Measurements from ENCODE around the gene ZC3H18.

Gene ZC3H18

DNA sequence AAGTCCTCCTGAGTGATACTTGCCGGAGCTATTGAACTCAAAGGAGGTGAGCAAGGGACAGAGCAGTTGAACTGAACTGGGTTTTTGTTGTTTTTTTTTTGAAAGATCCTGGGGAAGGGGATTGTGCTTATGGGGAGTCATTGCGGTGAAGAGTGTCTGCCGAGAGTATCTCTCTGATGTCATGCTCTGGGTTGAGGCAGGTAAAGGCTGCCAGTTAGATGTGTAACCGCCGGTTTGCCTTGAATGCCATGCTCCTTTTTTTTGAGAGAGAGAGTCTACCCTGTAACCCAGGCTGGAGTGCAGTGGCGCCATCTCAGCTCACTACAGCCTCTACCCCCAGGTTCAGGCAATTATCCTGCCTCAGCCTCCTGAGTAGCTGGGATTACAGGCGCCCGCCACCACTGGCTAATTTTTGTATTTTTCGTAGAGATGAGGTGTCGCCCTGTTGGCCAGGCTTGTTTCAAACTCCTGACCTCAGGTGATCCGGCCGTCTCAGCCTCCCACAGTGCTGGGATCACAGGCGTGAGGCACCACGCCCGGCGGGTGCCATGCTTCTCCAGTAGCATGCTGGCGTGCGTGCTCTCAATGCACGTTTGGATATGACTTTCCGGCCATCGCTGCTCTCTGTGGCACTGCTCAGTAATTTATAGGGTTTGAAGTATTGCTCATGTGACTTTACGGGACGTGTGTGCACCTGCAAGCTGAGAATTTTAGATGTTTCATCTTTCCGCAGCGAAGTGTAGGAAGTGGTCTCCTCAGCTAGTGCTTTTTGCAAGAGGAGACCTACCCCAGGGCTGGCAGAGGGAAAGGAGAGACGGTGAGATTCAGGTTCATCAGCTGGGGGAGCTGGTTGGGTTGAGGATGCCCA lies 8.5 kb downstream of the ZC3H18 start:
- Histone ChIP-seq H3K4me1 (no peaks in the 10 kb centered on the region), H3K27me3 (no peaks in the 10 kb centered on the region), H3K9me3 (no peaks in the 10 kb centered on the region), H3K36me3 (peaks cover 67% of the 10 kb centered on the region), H3K4me3 (ENCODE audit: low read depth, low read length) (no peak overlapping the region)
- TF ChIP-seq CTCF (IDR thresholded peaks at IDR 0.05; ENCODE audit: low read depth, low read length): no peak
- no peak for DNase-seq

DNA sequence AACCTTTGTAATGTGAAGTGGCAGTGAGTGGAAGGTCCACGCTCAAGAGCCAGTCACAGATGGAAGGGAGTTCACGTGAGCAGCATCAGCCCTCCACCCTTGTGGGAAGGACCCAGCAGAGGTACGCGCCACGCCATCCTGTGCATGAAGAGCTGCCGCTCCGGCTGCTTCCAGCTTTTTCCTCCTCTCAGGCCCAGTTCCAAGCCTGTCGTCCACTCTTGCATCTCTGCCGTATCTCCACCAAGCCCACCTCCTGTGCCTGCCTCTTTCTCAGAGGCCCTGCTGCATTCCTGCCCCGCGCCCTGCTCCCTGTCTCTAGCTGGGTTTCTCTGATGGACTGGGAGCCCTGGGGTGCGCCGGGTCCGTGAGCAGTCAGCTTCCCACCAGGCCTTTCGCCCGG lies 10.2 kb downstream of the ZC3H18 start:
- Histone ChIP-seq H3K9me3 (no peaks in the 10 kb centered on the region), H3K27me3 (no peaks in the 10 kb centered on the region), H3K4me1 (no peaks in the 10 kb centered on the region), H3K36me3 (peaks cover 64% of the 10 kb centered on the region), H3K4me3 (ENCODE audit: low read depth, low read length) (no peak overlapping the region)
- DNase-seq: no peak
- no peak for TF ChIP-seq CTCF (IDR thresholded peaks at IDR 0.05; ENCODE audit: low read depth, low read length)

GRCh38 chr16:88581033-88581432 lies 10.8 kb downstream of the ZC3H18 start:
- Histone ChIP-seq H3K4me3 (ENCODE audit: low read depth, low read length) (no peak overlapping the region), H3K4me1 (no peaks in the 10 kb centered on the region), H3K36me3 (peaks cover 70% of the 10 kb centered on the region), H3K27me3 (no peaks in the 10 kb centered on the region), H3K9me3 (no peaks in the 10 kb centered on the region)
- no peak for TF ChIP-seq CTCF (IDR thresholded peaks at IDR 0.05; ENCODE audit: low read depth, low read length)
- no peak for DNase-seq

- Histone ChIP-seq H3K27me3 (no peaks in the 10 kb centered on the region), H3K36me3 (peaks cover 72% of the 10 kb centered on the region), H3K4me3 (ENCODE audit: low read depth, low read length) (no peak overlapping the region), H3K4me1 (no peaks in the 10 kb centered on the region), H3K9me3 (no peaks in the 10 kb centered on the region)
- TF ChIP-seq CTCF (IDR thresholded peaks at IDR 0.05; ENCODE audit: low read depth, low read length): no peak
- no peak for DNase-seq
These were observed 12.8 kb downstream of the ZC3H18 start for GRCh38 chr16:88582912-88583575.

- H3K27me3 ChIP-seq: no peaks in the 10 kb centered on the region
- H3K4me3 ChIP-seq (ENCODE audit: low read depth, low read length): no peak overlapping the region
- TF ChIP-seq CTCF (IDR thresholded peaks at IDR 0.05; ENCODE audit: low read depth, low read length): no peak
- no peaks in the 10 kb centered on the region for H3K4me1 ChIP-seq
- no peak for DNase-seq
- H3K9me3 ChIP-seq: no peaks in the 10 kb centered on the region
- peaks cover 79% of the 10 kb centered on the region for H3K36me3 ChIP-seq
These were observed 14.5 kb downstream of the ZC3H18 start for GRCh38 chr16:88584676-88585075.

- Histone ChIP-seq H3K36me3 (peaks cover 79% of the 10 kb centered on the region), H3K27me3 (no peaks in the 10 kb centered on the region), H3K9me3 (no peaks in the 10 kb centered on the region), H3K4me3 (ENCODE audit: low read depth, low read length) (no peak overlapping the region), H3K4me1 (no peaks in the 10 kb centered on the region)
- DNase-seq: no peak
- TF ChIP-seq CTCF (IDR thresholded peaks at IDR 0.05; ENCODE audit: low read depth, low read length): no peak
These were observed 15.1 kb downstream of the ZC3H18 start for GRCh38 chr16:88585269-88585668.
